ENCODE data around the gene PGK1.
"Not testable (repeated sequence)": the region's sequence is repeated elsewhere in the genome, so short reads cannot be mapped to it uniquely, and the experiment has no call there.

The PGK1 gene

DNA sequence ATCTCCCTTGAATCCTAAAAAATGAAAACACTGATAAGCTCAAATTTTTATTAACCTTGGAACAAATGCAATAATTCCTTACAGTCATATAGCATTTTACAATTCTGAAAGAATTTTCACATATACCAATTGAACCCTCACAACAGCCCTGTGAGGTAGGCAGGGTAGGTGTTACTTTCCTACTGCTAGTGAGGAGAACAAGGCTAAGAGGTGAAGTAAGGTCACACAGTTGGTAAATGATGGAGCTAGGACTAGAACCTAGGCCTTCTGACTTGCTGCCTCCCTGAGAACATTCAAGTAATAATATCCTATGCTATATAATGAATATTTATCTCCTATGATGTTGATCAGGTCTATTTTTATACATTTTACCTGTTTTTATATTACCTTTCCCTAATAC is 25.7 kb downstream of the PGK1 start:
- DNase-seq (ENCODE audit: low read depth) = no peak
- H3K4me3 ChIP-seq (ENCODE audit: low read depth, low read length) = no peak overlapping the region
- in situ Hi-C loops (cut with HindIII; ENCODE audit: low sequenced_read_pairs) = no loop called here
- TF ChIP-seq, protein P1, sequence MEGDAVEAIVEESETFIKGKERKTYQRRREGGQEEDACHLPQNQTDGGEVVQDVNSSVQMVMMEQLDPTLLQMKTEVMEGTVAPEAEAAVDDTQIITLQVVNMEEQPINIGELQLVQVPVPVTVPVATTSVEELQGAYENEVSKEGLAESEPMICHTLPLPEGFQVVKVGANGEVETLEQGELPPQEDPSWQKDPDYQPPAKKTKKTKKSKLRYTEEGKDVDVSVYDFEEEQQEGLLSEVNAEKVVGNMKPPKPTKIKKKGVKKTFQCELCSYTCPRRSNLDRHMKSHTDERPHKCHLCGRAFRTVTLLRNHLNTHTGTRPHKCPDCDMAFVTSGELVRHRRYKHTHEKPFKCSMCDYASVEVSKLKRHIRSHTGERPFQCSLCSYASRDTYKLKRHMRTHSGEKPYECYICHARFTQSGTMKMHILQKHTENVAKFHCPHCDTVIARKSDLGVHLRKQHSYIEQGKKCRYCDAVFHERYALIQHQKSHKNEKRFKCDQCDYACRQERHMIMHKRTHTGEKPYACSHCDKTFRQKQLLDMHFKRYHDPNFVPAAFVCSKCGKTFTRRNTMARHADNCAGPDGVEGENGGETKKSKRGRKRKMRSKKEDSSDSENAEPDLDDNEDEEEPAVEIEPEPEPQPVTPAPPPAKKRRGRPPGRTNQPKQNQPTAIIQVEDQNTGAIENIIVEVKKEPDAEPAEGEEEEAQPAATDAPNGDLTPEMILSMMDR (IDR thresholded peaks at IDR 0.05; ENCODE audit: low read depth, low read length, missing control alignments) = no peak

DNA sequence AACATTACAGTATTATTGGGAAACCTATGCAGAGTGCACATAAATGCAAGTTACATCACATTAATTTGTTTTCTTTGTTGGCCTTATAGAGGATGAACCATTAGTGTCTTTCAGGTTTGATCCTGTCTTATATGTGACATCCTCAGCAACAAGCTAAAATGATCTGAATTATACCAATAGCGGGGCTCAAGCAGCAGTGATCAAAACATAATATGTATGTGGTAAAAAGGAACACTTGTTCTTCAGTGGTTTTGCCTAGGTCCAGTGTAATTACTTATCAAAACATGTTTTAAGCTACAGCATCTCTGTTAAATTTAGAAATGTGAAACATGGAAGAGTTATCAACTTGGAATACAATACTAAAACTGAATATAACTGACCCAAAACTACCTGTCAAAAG is 26.3 kb downstream of the PGK1 start:
- DNase-seq (ENCODE audit: low read depth) = no peak
- no peak overlapping the region for H3K4me3 ChIP-seq (ENCODE audit: low read depth, low read length)
- in situ Hi-C loops (cut with HindIII; ENCODE audit: low sequenced_read_pairs) = no loop called here
- TF ChIP-seq, protein P1 (IDR thresholded peaks at IDR 0.05; ENCODE audit: low read depth, low read length, missing control alignments) = no peak

DNA sequence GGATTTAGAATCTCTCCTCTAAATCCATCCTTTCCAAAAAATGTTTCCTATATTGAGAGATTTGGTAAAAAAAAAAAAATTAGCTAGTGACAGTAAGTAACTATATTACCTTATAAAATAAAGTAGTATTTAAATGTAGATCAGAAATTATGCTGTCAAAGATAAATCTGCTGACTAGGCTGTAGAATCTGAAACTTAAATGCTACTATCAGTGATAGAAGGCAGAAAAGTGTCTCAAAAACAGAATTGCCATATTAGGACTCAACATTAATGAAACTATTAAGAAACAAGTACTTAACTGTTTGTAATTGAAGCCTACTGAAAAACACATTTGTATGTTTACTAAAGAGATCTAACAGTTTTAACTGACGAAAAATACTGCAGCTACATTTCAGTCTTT is 27.1 kb downstream of the PGK1 start:
- in situ Hi-C loops (cut with HindIII; ENCODE audit: low sequenced_read_pairs) = no loop called here
- H3K4me3 ChIP-seq (ENCODE audit: low read depth, low read length) = no peak overlapping the region
- DNase-seq (ENCODE audit: low read depth) = no peak
- TF ChIP-seq, protein P1 (IDR thresholded peaks at IDR 0.05; ENCODE audit: low read depth, low read length, missing control alignments) = no peak

DNA sequence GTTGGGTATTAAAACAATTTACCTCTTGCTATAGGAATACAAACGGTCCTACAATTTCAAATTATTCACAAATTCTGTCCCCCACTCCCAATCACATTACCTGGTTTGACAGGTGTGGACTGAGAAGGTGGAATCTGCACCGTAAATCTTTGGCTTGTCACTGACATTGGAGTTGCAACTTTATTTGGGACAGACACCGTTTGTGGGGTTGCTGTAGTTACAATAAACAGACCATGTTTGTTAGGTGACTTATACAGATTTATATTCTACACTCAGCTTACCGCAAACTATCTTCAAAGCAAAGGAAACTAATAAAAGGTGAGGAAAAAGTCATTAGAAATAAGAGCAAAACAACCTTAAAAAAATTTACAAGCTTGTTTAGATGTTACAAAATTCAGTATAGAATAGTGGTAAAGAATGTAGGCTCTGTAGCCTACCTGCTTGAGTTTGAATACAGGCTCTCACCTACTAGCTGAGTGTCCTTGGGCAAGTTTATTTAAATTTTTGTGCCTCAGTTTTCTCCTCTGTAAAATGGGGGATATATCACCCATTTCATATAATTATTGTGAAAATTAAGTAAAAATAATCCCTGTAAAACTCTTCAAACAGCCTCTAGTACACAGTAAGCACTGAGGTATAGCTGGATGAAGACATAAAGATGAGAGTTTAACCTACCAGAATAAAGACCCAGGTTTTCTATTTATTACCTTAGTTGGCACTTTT is 29.4 kb downstream of the PGK1 start:
- TF ChIP-seq, protein P1 (IDR thresholded peaks at IDR 0.05; ENCODE audit: low read depth, low read length, missing control alignments) = no peak
- in situ Hi-C loops (cut with HindIII; ENCODE audit: low sequenced_read_pairs) = no loop called here
- DNase-seq (ENCODE audit: low read depth) = no peak
- H3K4me3 ChIP-seq (ENCODE audit: low read depth, low read length) = no peak overlapping the region

DNA sequence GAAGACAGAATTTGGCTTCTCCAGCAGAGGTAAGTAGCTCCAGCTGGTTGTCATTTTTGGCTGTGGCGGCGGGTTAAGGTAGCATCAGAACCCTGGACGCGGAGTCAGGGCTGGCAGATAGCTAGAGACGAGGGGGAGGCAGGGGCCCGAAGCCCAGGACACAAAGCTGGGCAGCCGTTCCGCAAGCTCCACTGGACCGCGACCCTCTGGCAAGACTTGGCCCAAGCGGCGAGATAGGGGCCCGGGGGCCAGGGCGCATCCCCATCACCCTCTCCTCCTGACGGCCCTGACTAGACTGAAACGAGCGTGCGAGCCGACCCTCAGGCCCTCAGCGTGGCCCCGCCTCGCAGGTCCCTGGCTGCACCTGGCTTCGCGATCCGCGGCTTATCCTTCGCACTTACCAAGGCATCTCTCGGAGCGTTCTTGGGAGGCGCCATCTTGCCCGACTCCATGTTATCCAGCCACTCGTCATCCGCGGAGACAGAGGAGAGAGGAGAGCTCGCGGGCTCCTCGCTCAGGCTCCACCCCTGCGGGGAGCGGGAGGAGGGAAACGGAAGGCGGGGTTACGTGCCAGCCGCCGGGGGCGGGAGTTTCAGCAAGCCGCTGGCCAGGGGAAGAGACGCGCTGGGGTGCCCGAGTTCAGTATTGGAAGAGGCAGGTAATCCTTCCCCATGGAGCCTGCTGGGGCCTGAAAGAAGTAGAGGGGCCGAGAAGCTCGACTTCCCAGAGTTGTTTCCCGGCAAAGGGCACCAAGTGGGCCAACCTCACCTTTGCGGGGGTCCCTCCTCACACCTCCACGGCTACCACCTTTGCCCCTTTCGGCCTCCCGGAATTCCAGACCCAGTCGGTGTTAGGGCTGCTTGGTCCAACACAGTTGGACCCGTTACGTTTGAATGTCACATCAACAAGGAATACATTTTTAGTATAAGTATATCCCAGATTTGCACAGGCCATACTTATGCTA is 35.4 kb downstream of the PGK1 start, which contains the start of gene TAF9B:
Gene TAF9B (minus strand): TSS at position 491 of the 964 bp plus-strand sequence. CDS start 39 bp downstream, at position 452.
- H3K4me3 ChIP-seq (ENCODE audit: low read depth, low read length) = peak within 1 kb of the TSS; percentile 75
- TF ChIP-seq, protein P1 (IDR thresholded peaks at IDR 0.05; ENCODE audit: low read depth, low read length, missing control alignments) = no peak
- in situ Hi-C loops (cut with HindIII; ENCODE audit: low sequenced_read_pairs) = no loop called here
- peak; percentile 53 for DNase-seq (ENCODE audit: low read depth)

DNA sequence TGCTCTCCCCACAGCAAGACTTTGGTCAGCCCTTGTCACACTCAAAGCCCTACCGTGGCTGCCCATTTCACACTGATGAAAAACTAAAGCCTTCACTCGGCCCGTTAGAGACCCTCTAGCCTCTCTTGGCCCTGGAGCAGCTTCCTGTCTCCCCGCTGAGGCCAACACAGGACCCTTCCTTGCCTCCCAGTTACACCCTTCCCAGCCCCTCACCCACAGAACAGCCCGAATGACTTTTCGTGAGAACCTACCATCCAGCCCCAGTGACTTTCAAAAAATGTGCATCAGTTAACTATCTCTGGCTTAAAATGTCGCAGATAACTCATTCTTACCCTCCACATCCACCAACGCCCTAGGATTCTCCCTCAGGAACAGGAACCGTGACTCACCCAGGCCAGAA is 36.2 kb downstream of the PGK1 start:
- TF ChIP-seq, protein P1 (IDR thresholded peaks at IDR 0.05; ENCODE audit: low read depth, low read length, missing control alignments) = no peak
- H3K4me3 ChIP-seq (ENCODE audit: low read depth, low read length) = no peak overlapping the region
- in situ Hi-C loops (cut with HindIII; ENCODE audit: low sequenced_read_pairs) = no loop called here

DNA sequence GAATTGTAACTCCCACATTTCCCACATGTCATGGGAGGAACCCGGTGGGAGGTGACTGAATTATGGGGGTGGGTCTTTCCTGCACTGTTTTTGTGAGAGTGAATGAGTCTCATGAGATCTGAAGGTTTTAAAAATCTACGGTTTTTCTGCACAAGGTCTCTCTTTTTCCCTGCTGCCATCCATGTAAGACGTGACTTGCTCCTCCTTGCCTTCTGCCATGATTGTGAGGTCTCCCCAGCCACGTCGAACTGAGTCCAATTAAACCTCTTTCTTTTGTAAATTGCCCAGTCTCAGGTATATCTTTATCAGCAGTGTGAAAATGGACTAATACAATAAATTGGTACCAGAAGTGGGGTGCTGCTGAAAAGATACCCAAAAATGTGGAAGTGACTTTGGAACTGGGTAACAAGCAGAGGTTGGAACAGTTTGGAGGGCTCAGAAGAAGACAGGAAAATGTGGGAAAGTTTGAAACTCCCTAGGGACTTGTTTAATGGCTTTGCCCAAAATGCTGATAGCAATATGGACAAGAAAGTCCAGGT is 43.0 kb downstream of the PGK1 start:
- H3K4me3 ChIP-seq (ENCODE audit: low read depth, low read length); DNase-seq (ENCODE audit: low read depth); in situ Hi-C loops (cut with HindIII; ENCODE audit: low sequenced_read_pairs): not testable (repeated sequence)

More for the DNA sequence above, 36.2 kb downstream of the PGK1 start:
- DNase-seq (ENCODE audit: low read depth) = no peak

DNA sequence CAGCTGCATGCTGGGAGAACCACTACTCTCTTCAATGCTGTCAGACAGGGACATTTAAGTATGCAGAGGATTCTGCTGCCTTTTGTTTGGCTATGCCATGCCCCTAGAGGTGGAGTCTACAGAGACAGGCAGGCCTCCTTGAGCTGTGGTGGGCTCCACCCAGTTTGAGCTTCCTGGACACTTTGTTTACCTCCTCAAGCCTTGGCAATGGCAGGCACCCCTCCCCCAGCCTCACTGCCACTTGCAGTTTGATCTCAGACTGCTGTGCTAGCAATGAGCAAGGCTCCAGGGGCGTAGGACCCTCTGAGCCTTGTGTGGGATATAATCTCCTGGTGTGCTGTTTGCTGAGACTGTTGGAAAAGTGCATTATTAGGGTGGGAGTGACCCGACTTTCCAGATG is 53.3 kb downstream of the PGK1 start:
- in situ Hi-C loops (cut with HindIII; ENCODE audit: low sequenced_read_pairs); DNase-seq (ENCODE audit: low read depth); H3K4me3 ChIP-seq (ENCODE audit: low read depth, low read length): not testable (repeated sequence)

DNA sequence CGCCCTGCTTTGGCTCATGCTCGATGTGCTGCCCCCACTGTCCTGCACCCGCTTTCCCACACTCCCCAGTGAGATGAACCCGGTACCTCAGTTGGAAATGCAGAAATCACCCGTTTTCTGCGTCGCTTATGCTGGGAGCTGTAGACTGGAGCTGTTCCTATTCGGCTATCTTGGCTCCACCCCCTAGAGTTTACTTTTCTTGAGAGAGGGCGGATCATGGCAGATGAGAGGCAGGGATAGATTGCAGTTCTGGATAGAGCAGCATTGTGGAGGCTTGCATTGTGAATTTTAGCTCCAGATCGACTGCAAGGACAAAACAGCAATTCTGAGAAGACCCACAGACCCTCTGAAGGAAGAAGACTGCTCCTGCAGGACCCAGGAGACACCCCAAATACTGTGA is 53.8 kb downstream of the PGK1 start:
- DNase-seq (ENCODE audit: low read depth); H3K4me3 ChIP-seq (ENCODE audit: low read depth, low read length); in situ Hi-C loops (cut with HindIII; ENCODE audit: low sequenced_read_pairs): not testable (repeated sequence)

Measured in astrocyte of the cerebellum (primary cell).